Measurements from ENCODE around the gene KLHL36.
"Not testable (repeated sequence)": the region's sequence is repeated elsewhere in the genome, so short reads cannot be mapped to it uniquely, and the experiment has no call there.

Gene KLHL36

DNA sequence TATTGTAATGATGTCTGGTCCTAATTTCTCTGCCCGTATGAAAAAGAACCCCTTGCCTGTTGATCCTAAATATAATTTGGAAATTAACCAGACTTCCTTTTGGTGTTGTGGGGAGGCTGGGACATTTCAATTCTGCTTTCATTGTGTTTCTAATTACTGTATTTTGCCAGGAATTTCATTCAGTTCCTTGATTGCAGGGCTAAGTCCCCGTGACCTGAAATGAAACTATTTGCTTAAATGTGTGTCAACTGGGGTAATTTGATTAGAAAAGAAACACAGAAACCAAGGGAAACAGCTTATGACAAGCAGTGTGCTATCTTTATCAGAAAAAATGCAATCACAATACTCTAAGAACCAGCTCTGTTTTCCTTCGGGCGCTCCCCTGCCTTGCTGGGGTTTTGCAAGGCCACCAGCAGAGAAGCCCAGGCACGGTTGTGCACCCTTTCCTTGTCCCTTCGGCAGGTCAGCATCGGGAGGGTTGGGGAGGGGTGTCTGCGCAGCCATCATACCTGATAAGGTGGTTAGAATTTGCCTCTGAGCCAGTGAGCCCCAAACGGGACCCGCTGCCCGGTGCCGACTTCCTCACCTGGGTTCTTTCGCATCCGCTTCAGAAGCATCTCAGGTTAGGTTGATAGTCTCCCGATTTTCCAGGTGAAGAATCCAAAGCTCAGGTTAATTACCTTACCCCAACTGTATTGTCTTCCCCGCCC, 19.4 kb downstream of the KLHL36 start:
- DNase-seq (ENCODE audit: low spot score) = peak; percentile 75

- DNase-seq (ENCODE audit: low spot score) = peak; percentile 35
Observed at GRCh38 chr16:84670063-84670462, 21.8 kb downstream of the KLHL36 start.

DNA sequence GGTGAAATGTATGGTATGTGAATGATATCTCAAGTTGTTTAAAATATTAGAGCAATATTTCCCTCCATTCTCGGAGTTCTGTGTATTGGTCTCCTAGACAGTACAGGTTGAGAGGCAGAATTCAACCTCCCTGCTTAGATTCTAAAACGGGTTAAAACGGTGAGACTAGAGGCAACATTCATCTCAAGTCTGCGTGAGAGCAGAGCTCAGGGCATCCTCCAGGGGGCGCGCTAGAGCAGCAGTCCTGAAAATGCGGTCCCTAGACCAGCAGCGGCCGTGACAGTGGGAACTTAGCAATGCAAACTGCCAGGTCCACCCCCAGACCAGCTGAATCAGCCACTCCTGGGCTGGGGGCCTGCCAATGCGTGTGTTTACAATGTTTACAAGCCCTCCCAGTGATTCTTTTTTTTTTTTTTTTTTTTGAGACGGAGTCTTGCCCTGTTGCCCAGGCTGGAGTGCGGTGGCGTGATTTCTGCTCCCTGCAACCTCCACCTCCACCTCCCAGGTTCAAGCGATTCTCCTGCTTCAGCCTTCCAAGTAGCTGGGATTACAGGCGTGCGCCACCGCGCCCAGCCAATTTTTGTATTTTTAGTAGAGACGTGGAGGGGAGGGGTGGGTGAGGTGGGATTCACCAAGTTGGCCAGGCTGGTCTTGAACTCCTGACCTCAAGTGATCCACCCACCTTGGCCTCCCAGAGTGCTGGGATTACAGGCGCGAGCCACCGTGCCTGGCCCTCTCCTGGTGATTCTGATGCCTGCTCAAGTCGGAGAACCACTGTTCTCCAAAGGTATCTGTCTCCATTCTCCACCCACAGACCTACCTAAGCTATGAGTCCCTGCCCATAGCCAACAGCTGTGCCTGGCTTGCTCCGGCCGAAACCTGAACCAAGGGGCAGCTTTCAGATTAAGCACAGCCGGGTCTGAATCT, 24.2 kb downstream of the KLHL36 start:
- peak; percentile 73 for DNase-seq (ENCODE audit: low spot score)

GRCh38 chr16:84673203-84673535, 24.9 kb downstream of the KLHL36 start:
- no peak for DNase-seq (ENCODE audit: low spot score)

GRCh38 chr16:84673561-84673960, 25.2 kb downstream of the KLHL36 start:
- no peak for DNase-seq (ENCODE audit: low spot score)

- DNase-seq (ENCODE audit: low spot score) = no peak
Observed at GRCh38 chr16:84675423-84675822, 27.1 kb downstream of the KLHL36 start.

GRCh38 chr16:84675884-84676283, 27.6 kb downstream of the KLHL36 start:
- no peak for DNase-seq (ENCODE audit: low spot score)

DNA sequence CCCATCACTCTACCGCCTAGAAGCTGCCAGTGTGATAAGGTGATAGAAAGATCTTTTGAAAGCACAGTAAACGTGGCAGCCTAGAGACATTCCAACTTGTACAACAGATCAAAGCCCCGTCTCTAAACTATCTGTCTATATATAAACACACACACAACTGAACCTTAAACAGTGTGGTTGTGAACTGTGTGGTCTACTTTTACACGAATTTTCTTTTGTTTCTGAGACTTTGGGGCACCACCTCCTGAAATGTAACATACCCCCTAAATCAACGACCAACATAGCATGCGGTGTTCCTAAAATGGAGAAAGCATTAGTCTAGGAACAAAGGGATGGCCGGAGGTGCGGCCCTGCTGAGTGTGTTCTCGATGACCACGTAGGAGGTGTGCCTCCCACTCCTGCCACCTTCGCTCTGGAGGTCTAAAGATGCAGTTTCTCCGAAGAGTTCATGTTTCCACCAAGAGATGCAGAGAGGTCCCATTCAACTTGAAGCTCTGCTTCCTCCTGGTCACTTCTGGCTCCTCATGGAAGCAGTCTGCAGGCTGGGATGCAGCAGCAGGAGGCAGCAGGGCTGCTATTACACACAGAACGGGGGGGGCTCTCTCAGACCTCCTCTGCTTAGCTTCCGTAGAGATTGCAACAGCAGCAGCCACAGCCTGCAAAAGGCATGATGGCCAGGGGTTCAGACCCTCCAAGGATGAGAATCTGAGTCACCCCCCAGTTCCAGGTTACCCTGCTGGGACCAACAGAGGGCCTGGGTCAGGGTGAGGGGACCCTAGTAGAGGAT, 28.9 kb downstream of the KLHL36 start:
- no peak for DNase-seq (ENCODE audit: low spot score)

DNA sequence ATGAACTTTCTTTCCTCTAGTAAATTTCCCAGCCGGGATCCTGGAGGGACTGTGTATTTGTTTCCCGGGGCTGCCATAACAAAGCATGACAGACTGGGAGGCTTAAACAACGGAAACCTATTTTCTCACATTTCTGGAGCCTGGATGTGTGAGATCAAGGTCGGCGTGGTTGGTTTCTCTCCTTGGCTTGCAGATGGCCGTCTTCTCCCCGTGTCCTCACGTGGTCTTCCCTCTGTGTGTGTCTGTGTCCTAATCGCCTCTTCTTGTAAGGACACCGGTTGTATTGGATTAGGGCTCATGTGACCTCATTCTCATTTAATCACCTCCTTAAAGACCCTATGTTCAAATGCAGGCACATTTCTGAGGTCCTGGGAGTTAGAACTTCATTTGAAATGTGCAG, 29.5 kb downstream of the KLHL36 start:
- peak; percentile 61 for DNase-seq (ENCODE audit: low spot score)

DNA sequence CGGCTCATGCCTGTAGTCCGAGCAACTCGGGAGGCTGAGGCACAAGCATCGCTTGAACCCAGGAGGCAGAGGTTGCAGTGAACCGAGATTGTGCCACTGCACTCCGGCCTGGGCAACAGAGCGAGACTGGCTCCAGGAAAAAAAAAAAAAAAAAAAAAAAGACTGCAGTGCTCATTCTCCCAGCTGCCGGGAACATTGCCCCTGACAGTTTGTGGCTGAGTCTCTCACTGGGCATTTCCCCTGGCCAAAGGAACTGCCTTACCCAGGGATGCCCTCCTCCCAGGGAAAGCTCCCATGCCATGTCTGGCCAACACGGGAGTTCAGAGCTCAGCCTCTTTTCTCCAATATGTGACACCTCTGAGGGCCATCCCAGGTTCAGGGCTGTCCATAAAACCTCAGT, 30.2 kb downstream of the KLHL36 start:
- DNase-seq (ENCODE audit: low spot score) = no peak

DNA sequence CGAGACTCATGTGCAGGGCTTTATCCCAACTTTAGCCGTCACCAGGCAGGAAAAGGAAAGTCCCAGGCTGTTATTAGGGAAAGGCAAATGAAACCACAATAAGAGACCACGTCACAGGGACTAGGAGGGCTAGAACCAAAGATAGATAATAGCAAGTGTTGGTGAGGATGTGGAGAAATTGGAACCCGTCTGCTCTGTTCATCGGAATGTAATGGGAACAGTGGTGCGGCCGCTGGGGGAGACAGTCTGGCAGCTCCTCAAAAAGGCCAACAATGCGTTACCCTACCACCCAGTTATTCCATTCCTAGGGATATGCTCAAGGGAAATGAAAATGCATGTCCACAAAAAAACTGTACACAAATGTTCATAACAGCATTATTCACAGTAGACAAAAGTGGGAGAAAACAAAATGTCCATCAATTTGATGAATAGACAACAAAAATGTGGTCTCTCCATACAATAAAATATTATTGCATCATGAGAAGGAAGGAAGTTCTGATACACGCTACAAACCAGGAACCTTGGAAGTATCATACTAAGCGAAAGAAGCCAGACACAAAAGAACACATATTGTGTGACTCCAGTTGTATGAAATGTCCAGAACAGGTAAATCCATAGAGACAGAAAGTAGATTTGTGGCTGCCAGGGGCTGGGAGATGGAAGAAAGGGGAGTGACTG, 32.0 kb downstream of the KLHL36 start:
- no peak for DNase-seq (ENCODE audit: low spot score)

GRCh38 chr16:84680843-84681629, 32.7 kb downstream of the KLHL36 start:
- DNase-seq (ENCODE audit: low spot score) = no peak

DNA sequence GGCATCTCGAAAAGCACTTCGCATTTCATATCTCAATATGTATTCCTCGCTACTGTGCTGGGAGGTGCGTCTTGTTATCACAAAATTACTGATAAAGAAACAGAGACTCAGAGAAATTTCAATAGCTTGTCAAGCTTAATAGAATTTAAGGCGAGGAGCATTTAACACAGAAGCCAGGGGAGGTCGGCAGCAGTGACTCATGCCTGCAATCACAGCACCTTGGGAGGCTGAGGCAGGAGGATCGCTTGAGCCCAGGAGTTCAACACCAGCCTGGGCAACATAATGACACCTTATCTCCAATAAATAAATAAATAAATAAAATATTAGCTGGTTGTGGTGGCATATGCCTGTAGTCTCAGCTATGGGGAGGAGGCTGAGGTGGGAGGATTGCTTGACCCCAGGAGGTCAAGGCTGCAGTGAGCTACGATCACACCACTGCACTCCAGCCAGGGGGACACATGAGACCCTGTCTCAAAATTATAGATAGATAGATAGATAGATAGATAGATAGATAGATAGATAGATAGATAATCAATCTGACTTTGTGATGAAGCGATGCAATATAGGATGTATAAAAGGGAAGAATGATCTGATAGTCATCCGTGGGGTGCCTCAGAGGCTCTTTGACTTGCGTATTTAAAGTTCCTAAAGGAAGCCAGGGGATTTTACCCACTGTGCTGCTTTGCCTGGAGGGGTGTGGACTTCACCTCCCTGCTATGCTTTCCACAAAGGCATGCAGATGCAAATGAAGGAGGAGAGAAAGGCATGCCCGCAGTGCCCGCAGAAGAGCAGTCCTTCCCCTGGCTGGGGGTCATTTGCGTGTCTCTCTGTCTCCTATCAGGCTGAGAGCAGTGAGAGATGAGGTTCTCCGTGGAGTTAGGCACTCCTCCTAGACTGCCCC, 35.6 kb downstream of the KLHL36 start:
- DNase-seq (ENCODE audit: low spot score) = no peak

- DNase-seq (ENCODE audit: low spot score) = no peak
Observed at GRCh38 chr16:84684592-84684965, 36.3 kb downstream of the KLHL36 start.

- DNase-seq (ENCODE audit: low spot score) = no peak
Observed at GRCh38 chr16:84685210-84685609, 36.9 kb downstream of the KLHL36 start.

DNA sequence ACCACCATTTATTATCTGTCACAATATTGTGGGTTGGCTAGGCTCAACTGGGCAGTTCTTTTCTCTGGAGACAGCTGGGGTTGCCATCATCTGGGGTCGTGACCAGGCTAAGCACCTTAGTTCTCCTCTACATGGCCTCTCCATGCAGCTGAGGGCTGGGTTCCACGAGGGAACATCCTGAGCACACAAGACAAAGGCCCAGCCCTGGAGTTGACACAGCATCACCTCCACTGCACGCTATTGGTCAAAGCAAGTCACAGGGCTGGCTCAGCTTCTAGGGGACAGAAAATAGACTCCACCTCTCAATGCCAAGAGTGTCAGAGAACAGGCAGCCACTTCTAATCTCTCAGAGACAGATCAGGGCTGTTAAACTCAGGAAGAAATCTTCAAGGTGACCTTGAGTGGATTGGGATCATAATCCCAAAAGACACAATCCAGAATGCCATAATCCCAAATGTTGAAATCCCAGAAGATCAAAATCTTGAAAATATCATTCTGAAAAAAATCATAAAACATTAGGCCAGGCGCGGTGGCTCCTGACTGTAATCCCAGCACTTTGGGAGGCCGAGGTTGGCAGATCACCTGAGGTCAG, 38.5 kb downstream of the KLHL36 start:
- no peak for DNase-seq (ENCODE audit: low spot score)

- DNase-seq (ENCODE audit: low spot score) = no peak
Observed at GRCh38 chr16:84687715-84688114, 39.4 kb downstream of the KLHL36 start.

DNA sequence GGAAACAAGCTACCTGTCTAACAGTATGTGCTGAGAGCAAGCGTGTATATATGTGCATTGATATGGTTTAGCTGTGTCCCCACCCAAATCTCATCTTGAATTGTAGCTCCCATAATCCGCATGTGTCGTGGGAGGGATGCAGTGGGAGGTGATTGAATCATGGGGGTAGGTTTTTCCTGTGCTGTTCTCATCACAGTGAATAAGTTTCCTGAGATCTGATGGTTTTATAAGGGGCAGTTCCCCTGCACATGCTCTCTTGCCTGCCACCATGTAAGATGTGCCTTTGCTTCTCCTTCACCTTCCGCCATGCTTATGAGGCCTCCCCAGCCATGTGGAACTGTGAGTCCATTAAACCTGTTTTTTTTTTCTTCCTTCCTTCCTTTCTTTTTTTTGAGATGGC, 39.9 kb downstream of the KLHL36 start:
- DNase-seq (ENCODE audit: low spot score) = not testable (repeated sequence)

GRCh38 chr16:84689111-84689510, 40.8 kb downstream of the KLHL36 start:
- DNase-seq (ENCODE audit: low spot score) = no peak

Measured in SK-N-DZ (cell line).